Uterine smooth muscle cell (primary cell): ENCODE data around the gene SLC27A3. TPM values are rescaled to one million over a fixed set of nuclear protein-coding genes. Genes with fewer than 3 reads are reported as not detected.

Experiments
- total RNA-seq: library from RNA; depleted of rRNA; stranded (reverse); fragments of >200 nt; gene quantifications from 2 replicates; pipeline ENCODE4 v1.2.3, GENCODE V29; 2014

The SLC27A3 gene, protein sequence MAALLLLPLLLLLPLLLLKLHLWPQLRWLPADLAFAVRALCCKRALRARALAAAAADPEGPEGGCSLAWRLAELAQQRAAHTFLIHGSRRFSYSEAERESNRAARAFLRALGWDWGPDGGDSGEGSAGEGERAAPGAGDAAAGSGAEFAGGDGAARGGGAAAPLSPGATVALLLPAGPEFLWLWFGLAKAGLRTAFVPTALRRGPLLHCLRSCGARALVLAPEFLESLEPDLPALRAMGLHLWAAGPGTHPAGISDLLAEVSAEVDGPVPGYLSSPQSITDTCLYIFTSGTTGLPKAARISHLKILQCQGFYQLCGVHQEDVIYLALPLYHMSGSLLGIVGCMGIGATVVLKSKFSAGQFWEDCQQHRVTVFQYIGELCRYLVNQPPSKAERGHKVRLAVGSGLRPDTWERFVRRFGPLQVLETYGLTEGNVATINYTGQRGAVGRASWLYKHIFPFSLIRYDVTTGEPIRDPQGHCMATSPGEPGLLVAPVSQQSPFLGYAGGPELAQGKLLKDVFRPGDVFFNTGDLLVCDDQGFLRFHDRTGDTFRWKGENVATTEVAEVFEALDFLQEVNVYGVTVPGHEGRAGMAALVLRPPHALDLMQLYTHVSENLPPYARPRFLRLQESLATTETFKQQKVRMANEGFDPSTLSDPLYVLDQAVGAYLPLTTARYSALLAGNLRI
- 6.6 and 13.0 TPM in 2 replicates for total RNA-seq

DNA sequence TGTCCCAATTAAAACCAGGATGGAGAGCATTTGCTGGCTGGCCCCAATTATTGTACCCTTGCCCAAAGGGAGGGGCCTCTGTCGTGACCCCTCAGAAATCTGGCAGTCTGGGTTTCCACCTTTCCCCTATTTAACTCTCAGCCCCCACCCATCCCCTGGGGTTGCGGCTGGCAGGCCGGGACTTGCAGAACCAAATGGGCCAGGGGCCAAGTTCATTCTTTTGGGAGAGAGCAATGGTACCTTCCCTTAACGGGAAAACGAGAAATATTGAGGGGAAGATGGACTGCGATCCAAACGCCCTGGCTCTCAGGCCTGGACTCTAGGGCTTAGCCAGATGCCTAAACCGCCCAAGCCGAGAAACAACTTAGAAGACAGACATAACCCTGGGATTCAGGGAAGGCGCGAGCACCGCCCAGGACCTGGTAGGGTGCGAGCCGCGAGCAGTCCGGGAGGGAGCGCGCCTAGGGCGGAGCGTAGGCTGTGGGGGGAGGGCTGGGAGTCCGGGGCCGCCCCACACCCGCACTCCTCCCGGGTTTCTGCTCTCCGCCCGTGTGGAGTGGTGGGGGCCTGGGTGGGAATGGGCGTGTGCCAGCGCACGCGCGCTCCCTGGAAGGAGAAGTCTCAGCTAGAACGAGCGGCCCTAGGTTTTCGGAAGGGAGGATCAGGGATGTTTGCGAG lies at the start of gene SLC27A3:
TSS of gene SLC27A3 (plus strand) at position 628 of the 678 bp plus-strand sequence. CDS start 91 bp downstream, outside the sequence.

DNA sequence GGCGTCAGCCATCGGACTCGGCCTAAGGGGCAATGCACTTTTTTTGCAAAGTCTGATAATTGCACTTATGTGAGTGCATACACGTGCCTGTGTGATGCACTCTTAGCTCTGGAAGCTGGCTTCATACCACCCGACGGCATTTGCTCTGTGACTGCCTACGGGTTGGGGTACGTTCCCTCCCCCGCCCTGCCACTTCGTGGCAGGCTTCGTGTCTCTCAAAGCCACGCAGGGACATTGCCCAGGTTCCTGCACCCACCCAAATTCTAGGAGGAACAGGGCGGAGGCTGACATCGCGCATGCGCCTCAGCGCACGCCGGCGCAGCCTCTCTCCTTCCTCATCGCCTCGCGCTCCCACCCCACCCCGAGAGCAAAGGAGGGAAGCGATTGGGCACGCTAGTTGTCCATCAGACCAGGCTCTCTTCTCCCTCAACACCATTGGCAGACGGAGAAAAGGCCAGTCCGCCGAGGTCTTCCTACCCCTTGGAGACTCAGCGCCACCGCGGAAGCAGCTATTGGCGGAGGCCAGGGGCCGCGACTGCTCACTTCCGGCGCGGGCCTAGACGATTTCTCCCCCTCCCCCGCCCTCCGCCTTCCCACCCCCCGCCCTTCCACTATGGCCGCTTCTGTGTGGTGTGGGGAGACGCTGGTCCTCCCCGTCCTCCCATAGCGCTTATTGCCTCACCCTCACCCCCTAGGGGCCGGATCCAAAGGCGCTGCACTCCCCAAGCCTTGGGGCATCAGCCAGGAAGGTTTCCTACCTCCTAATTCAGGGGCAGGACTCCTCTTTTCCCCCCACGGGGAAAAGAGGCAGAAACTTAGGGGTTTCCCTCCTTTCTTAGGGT lies 47.5 kb upstream of the SLC27A3 start, which contains the start of gene INTS3:
TSS of gene INTS3 (plus strand) at position 588 of the 842 bp plus-strand sequence. CDS start 585 bp downstream, outside the sequence.

Other genes starting within 250 kb of the SLC27A3 start
- gene S100A6, start 239.4 kb upstream of the SLC27A3 start, total RNA-seq, result 1,072 and 1,519 TPM in 2 replicates
- 0.66 TPM in 1 of 2 replicates, not detected in the other for gene S100A5, start 234.5 kb upstream of the SLC27A3 start, total RNA-seq
- gene S100A4, start 229.6 kb upstream of the SLC27A3 start, total RNA-seq, result 31.4 and 82.6 TPM in 2 replicates
- 2.2 and 3.3 TPM in 2 replicates for gene S100A3, start 226.1 kb upstream of the SLC27A3 start, total RNA-seq
- gene S100A2, start 209.6 kb upstream of the SLC27A3 start, total RNA-seq, result 1.00 and 2.4 TPM in 2 replicates
- 242 and 566 TPM in 2 replicates for gene S100A16, start 162.3 kb upstream of the SLC27A3 start, total RNA-seq
- 0.22 TPM in 1 of 2 replicates, not detected in the other for gene S100A14, start 159.1 kb upstream of the SLC27A3 start, total RNA-seq
- gene S100A13, start 147.9 kb upstream of the SLC27A3 start, total RNA-seq, result 152 and 193 TPM in 2 replicates
- not detected in 2 replicates for gene S100A1, start 147.0 kb upstream of the SLC27A3 start, total RNA-seq
- 33.6 and 34.3 TPM in 2 replicates for gene CHTOP, start 141.3 kb upstream of the SLC27A3 start, total RNA-seq
- 58.0 and 58.9 TPM in 2 replicates for gene SNAPIN, start 116.7 kb upstream of the SLC27A3 start, total RNA-seq
- 201 and 320 TPM in 2 replicates for gene ILF2, start 104.4 kb upstream of the SLC27A3 start, total RNA-seq
- 1.1 and 4.1 TPM in 2 replicates for gene NPR1, start 96.7 kb upstream of the SLC27A3 start, total RNA-seq
- gene INTS3, start 47.4 kb upstream of the SLC27A3 start, total RNA-seq, result 35.7 and 43.2 TPM in 2 replicates
- 2.9 and 3.6 TPM in 2 replicates for gene GATAD2B, start 147.6 kb downstream of the SLC27A3 start, total RNA-seq
- 20.4 and 24.5 TPM in 2 replicates for gene DENND4B, start 171.3 kb downstream of the SLC27A3 start, total RNA-seq
- 2.5 and 3.6 TPM in 2 replicates for gene CRTC2, start 183.2 kb downstream of the SLC27A3 start, total RNA-seq
- gene SLC39A1, start 188.1 kb downstream of the SLC27A3 start, total RNA-seq, result 113 and 119 TPM in 2 replicates
- gene CREB3L4, start 192.5 kb downstream of the SLC27A3 start, total RNA-seq, result 7.7 and 10.4 TPM in 2 replicates
- 88.4 and 123 TPM in 2 replicates for gene JTB, start 202.3 kb downstream of the SLC27A3 start, total RNA-seq
- 70.1 and 78.1 TPM in 2 replicates for gene RAB13, start 210.9 kb downstream of the SLC27A3 start, total RNA-seq
- 516 and 1,068 TPM in 2 replicates for gene RPS27, start 215.4 kb downstream of the SLC27A3 start, total RNA-seq